Measurements from ENCODE around the gene LRRFIP2.
A peak's percentile ranks its signal among the peaks of the same experiment; 100 is the strongest.

The LRRFIP2 gene

DNA sequence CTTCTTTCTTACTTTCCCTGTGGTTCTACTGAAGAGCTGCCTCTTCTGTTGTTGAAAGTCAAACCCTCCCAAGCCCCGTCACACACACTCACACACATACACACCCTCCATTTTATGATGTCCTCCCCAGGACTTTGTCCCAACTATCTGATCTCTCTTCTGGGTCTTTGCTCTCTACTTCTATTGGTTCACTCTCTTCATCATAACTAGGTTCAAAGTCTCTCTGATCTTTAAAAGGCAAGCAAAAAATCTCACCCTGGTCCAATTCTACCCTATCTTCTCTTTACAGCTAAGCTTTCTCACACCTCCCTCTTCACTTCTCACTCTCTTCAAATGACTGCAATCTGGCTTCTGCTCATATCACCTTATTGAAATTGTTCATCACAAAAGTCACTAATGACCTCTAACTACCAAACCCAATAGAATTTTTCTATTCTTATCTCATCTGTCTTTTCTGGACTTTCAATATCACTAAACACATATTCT is 34.8 kb downstream of the LRRFIP2 start:
- peaks cover 17% of the 10 kb centered on the region for H3K4me1 ChIP-seq (ENCODE audit: control insufficient read depth, insufficient read depth, low read length)
- no peak overlapping the region for H3K9ac ChIP-seq (ENCODE audit: low read length)
- H3K27me3 ChIP-seq (ENCODE audit: control insufficient read depth, insufficient read depth, low read length): no peaks in the 10 kb centered on the region
- no peak overlapping the region for H3K4me3 ChIP-seq (ENCODE audit: low read length)
- H3K9me3 ChIP-seq (ENCODE audit: control insufficient read depth, low read length): no peaks in the 10 kb centered on the region
- no peaks in the 10 kb centered on the region for H3K36me3 ChIP-seq (ENCODE audit: control insufficient read depth, insufficient read depth, low read length)

DNA sequence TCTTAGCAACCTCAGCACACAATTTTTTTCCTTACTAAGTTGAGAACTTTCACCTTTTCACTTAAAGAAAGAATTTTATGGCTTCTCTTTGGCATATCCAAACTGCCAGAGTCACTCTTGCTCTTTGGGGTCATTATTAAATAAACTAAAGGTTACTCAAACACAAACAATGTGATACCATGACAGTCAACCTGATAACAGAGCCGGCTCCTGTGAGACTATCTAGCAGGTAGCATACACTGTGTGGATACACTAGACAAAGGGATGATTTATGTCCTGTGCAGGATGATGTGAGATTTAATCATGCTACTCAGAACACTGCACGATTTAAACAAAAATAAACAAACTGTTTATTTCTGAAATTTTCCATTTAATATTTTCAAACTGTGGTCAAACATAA is 35.6 kb downstream of the LRRFIP2 start:
- Histone ChIP-seq H3K9me3 (ENCODE audit: control insufficient read depth, low read length) (no peaks in the 10 kb centered on the region), H3K4me3 (ENCODE audit: low read length) (no peak overlapping the region), H3K36me3 (ENCODE audit: control insufficient read depth, insufficient read depth, low read length) (no peaks in the 10 kb centered on the region), H3K27me3 (ENCODE audit: control insufficient read depth, insufficient read depth, low read length) (no peaks in the 10 kb centered on the region), H3K4me1 (ENCODE audit: control insufficient read depth, insufficient read depth, low read length) (peaks cover 13% of the 10 kb centered on the region), H3K9ac (ENCODE audit: low read length) (no peak overlapping the region)

DNA sequence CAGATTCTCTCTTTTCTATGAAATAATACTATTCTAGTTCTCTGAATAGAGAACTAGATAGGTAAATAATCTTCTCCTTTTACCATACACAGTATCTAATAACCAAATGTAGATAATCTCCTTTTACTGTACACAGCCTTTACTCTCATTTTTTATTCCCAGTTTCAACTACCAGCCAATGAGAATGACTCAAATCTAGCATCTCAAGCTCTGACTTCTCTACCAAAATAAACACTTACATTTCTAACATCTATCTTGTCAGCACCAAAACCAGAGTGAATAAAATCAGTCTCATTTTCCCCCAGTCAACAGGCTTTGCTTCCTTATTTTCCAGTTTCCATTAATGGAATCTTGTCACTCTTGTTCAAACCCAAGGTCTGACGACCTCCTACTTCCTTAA is 36.9 kb downstream of the LRRFIP2 start:
- Histone ChIP-seq H3K36me3 (ENCODE audit: control insufficient read depth, insufficient read depth, low read length) (no peaks in the 10 kb centered on the region), H3K4me3 (ENCODE audit: low read length) (no peak overlapping the region), H3K4me1 (ENCODE audit: control insufficient read depth, insufficient read depth, low read length) (peaks cover 22% of the 10 kb centered on the region), H3K9me3 (ENCODE audit: control insufficient read depth, low read length) (no peaks in the 10 kb centered on the region), H3K9ac (ENCODE audit: low read length) (no peak overlapping the region), H3K27me3 (ENCODE audit: control insufficient read depth, insufficient read depth, low read length) (no peaks in the 10 kb centered on the region)

GRCh38 chr3:37136067-37136466 is 38.3 kb downstream of the LRRFIP2 start:
- Histone ChIP-seq H3K27me3 (ENCODE audit: control insufficient read depth, insufficient read depth, low read length) (no peaks in the 10 kb centered on the region), H3K4me1 (ENCODE audit: control insufficient read depth, insufficient read depth, low read length) (peaks cover 36% of the 10 kb centered on the region), H3K36me3 (ENCODE audit: control insufficient read depth, insufficient read depth, low read length) (no peaks in the 10 kb centered on the region), H3K4me3 (ENCODE audit: low read length) (no peak overlapping the region), H3K9ac (ENCODE audit: low read length) (no peak overlapping the region), H3K9me3 (ENCODE audit: control insufficient read depth, low read length) (no peaks in the 10 kb centered on the region)

- Histone ChIP-seq H3K4me1 (ENCODE audit: control insufficient read depth, insufficient read depth, low read length) (peaks cover 39% of the 10 kb centered on the region), H3K9ac (ENCODE audit: low read length) (no peak overlapping the region), H3K36me3 (ENCODE audit: control insufficient read depth, insufficient read depth, low read length) (no peaks in the 10 kb centered on the region), H3K9me3 (ENCODE audit: control insufficient read depth, low read length) (no peaks in the 10 kb centered on the region), H3K4me3 (ENCODE audit: low read length) (no peak overlapping the region), H3K27me3 (ENCODE audit: control insufficient read depth, insufficient read depth, low read length) (no peaks in the 10 kb centered on the region)
Observed at GRCh38 chr3:37135561-37135960, 38.8 kb downstream of the LRRFIP2 start.

DNA sequence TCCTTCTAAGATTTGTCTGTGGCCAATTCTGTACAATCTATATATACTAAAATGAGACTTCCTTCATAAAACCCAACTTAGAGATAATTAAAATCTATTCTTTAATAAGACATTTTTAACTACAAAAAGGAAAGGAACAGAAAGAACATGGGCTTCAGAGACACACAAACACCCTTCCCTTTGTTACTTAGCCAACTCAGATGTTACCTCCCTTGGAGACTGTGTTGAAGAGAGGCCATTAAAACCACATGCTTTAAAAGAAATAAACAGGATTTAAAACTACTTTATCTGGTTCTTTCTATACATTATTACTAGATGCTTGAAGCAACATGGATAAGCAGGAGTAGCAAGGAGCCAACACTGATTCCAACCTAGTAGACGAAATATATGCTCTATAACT is 42.0 kb downstream of the LRRFIP2 start:
- Histone ChIP-seq H3K27me3 (ENCODE audit: control insufficient read depth, insufficient read depth, low read length) (no peaks in the 10 kb centered on the region), H3K36me3 (ENCODE audit: control insufficient read depth, insufficient read depth, low read length) (no peaks in the 10 kb centered on the region), H3K4me3 (ENCODE audit: low read length) (no peak overlapping the region), H3K4me1 (ENCODE audit: control insufficient read depth, insufficient read depth, low read length) (peaks cover 25% of the 10 kb centered on the region), H3K9me3 (ENCODE audit: control insufficient read depth, low read length) (no peaks in the 10 kb centered on the region), H3K9ac (ENCODE audit: low read length) (no peak overlapping the region)

GRCh38 chr3:37131860-37132144 is 42.6 kb downstream of the LRRFIP2 start:
- Histone ChIP-seq H3K27me3 (ENCODE audit: control insufficient read depth, insufficient read depth, low read length) (no peaks in the 10 kb centered on the region), H3K4me3 (ENCODE audit: low read length) (no peak overlapping the region), H3K4me1 (ENCODE audit: control insufficient read depth, insufficient read depth, low read length) (peaks cover 25% of the 10 kb centered on the region), H3K9ac (ENCODE audit: low read length) (no peak overlapping the region), H3K9me3 (ENCODE audit: control insufficient read depth, low read length) (no peaks in the 10 kb centered on the region), H3K36me3 (ENCODE audit: control insufficient read depth, insufficient read depth, low read length) (no peaks in the 10 kb centered on the region)

GRCh38 chr3:37130984-37131859 is 43.2 kb downstream of the LRRFIP2 start:
- Histone ChIP-seq H3K36me3 (ENCODE audit: control insufficient read depth, insufficient read depth, low read length) (no peaks in the 10 kb centered on the region), H3K4me3 (ENCODE audit: low read length) (no peak overlapping the region), H3K9me3 (ENCODE audit: control insufficient read depth, low read length) (no peaks in the 10 kb centered on the region), H3K27me3 (ENCODE audit: control insufficient read depth, insufficient read depth, low read length) (no peaks in the 10 kb centered on the region), H3K9ac (ENCODE audit: low read length) (peak overlapping the region; percentile 38), H3K4me1 (ENCODE audit: control insufficient read depth, insufficient read depth, low read length) (peaks cover 25% of the 10 kb centered on the region)

- H3K27me3 ChIP-seq (ENCODE audit: control insufficient read depth, insufficient read depth, low read length): no peaks in the 10 kb centered on the region
- peaks cover 27% of the 10 kb centered on the region for H3K4me1 ChIP-seq (ENCODE audit: control insufficient read depth, insufficient read depth, low read length)
- H3K36me3 ChIP-seq (ENCODE audit: control insufficient read depth, insufficient read depth, low read length): no peaks in the 10 kb centered on the region
- H3K4me3 ChIP-seq (ENCODE audit: low read length): no peak overlapping the region
- no peak overlapping the region for H3K9ac ChIP-seq (ENCODE audit: low read length)
- H3K9me3 ChIP-seq (ENCODE audit: control insufficient read depth, low read length): no peaks in the 10 kb centered on the region
Observed at GRCh38 chr3:37130448-37130847, 43.9 kb downstream of the LRRFIP2 start.

DNA sequence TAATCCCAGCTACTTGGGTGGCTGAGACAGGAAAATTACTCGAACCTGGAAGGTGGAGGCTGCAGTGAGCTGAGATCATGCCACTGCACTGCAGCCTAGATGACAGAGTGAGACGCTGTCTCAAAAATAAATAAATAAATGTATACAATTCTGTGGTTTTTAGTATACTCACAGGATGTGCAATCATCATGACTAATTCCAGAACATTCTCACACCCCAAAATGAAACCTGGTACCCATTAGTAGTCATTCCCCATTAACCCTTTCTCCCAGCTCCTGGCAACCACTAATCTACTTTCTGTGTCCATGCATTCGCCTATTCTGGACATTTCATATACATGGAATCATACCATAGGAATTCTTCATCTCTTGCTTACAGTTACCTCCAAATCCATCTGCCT is 44.5 kb downstream of the LRRFIP2 start:
- H3K4me3 ChIP-seq (ENCODE audit: low read length): no peak overlapping the region
- no peak overlapping the region for H3K9ac ChIP-seq (ENCODE audit: low read length)
- no peaks in the 10 kb centered on the region for H3K36me3 ChIP-seq (ENCODE audit: control insufficient read depth, insufficient read depth, low read length)
- H3K4me1 ChIP-seq (ENCODE audit: control insufficient read depth, insufficient read depth, low read length): peaks cover 33% of the 10 kb centered on the region
- no peaks in the 10 kb centered on the region for H3K9me3 ChIP-seq (ENCODE audit: control insufficient read depth, low read length)
- H3K27me3 ChIP-seq (ENCODE audit: control insufficient read depth, insufficient read depth, low read length): no peaks in the 10 kb centered on the region

DNA sequence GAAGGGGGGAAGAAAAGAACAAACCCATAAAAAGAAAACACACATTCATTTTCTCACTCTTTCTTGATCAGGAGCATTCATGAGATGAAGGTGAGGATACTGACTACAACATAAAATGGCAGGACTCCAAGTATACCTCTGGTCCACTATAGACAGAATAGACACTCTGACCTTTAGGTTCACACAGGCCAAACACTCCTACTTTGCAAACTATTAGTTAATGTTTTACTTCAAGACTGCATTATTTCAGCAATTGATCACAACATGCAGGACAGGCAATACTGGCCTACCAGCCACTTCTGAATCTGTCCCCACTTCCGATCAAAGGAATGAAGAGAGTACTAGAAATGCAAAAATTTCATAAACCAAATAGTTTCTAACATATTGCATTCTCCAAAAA is 47.0 kb downstream of the LRRFIP2 start:
- H3K4me1 ChIP-seq (ENCODE audit: control insufficient read depth, insufficient read depth, low read length): peaks cover 31% of the 10 kb centered on the region
- H3K36me3 ChIP-seq (ENCODE audit: control insufficient read depth, insufficient read depth, low read length): no peaks in the 10 kb centered on the region
- no peaks in the 10 kb centered on the region for H3K27me3 ChIP-seq (ENCODE audit: control insufficient read depth, insufficient read depth, low read length)
- H3K4me3 ChIP-seq (ENCODE audit: low read length): no peak overlapping the region
- no peak overlapping the region for H3K9ac ChIP-seq (ENCODE audit: low read length)
- no peaks in the 10 kb centered on the region for H3K9me3 ChIP-seq (ENCODE audit: control insufficient read depth, low read length)

DNA sequence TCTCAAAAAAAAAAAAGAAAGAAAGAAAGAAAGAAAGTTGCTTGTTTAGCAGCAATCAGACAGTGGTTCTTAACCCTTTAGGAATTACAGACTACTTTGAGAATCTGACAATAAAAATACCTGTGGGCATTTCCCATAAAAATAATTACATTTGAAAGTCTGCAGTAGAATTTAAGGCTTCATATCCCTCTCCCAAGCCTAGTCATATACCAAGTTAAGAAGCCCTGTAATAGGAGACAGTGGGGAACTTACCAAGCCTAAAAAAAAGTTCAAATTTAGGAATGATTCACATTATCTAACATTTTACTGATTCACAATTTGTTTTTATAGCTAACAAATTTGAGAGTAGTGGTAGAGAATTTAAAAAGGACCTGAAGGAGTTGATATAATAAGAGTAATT is 47.5 kb downstream of the LRRFIP2 start:
- no peaks in the 10 kb centered on the region for H3K36me3 ChIP-seq (ENCODE audit: control insufficient read depth, insufficient read depth, low read length)
- no peak overlapping the region for H3K4me3 ChIP-seq (ENCODE audit: low read length)
- no peak overlapping the region for H3K9ac ChIP-seq (ENCODE audit: low read length)
- peaks cover 27% of the 10 kb centered on the region for H3K4me1 ChIP-seq (ENCODE audit: control insufficient read depth, insufficient read depth, low read length)
- H3K9me3 ChIP-seq (ENCODE audit: control insufficient read depth, low read length): no peaks in the 10 kb centered on the region
- H3K27me3 ChIP-seq (ENCODE audit: control insufficient read depth, insufficient read depth, low read length): no peaks in the 10 kb centered on the region
